Measurements from ENCODE around the gene MDFIC. TPM values are rescaled to one million over a fixed set of nuclear protein-coding genes. Genes with fewer than 3 reads are reported as not detected.
A peak's percentile ranks its signal among the peaks of the same experiment; 100 is the strongest.

The MDFIC gene
- total and polyA plus RNA-seq, 2 experiments from 2014 or later: 3.0 to 5.2 TPM

GRCh38 chr7:114930829-114931655 lies 9.1 kb downstream of the MDFIC start:
- Histone ChIP-seq H3K4me1 (ENCODE audit: insufficient read depth) (peaks cover 37% of the 10 kb centered on the region), H2AFZ (no peak overlapping the region), H4K20me1 (replicated peaks; ENCODE audit: insufficient read depth) (no peaks in the 10 kb centered on the region), H3K36me3 (ENCODE audit: insufficient read depth) (no peaks in the 10 kb centered on the region), H3K4me3 (no peak overlapping the region), H3K27ac (ENCODE audit: low read depth) (no peak overlapping the region), H3K27me3 (ENCODE audit: insufficient read depth) (no peaks in the 10 kb centered on the region), H3F3A (replicated peaks; ENCODE audit: low read depth) (no peaks in the 10 kb centered on the region), H3K9me2 (ENCODE audit: insufficient read depth) (peaks cover 5% of the 10 kb centered on the region; the same call in 1 of the 2 replicates), H3K4me2 (peak overlapping the region; percentile 36), H3K79me2 (replicated peaks; ENCODE audit: insufficient read depth) (no peaks in the 10 kb centered on the region)
- DNase-seq (ENCODE audit: low spot score): no peak
- peak overlapping the region; percentile 26 for H3K27ac Mint-ChIP-seq
- peak; percentile 62 for ATAC-seq
- no peaks in the 10 kb centered on the region for H3K9me3 Mint-ChIP-seq
- peaks cover 16% of the 10 kb centered on the region for H3K4me1 Mint-ChIP-seq
- no peak for TF ChIP-seq ETS1 (IDR thresholded peaks at IDR 0.05)
- no peak for TF ChIP-seq POLR2AphosphoS5 (IDR thresholded peaks at IDR 0.05; ENCODE audit: low read depth)
- no peak for TF ChIP-seq JUNB (IDR thresholded peaks at IDR 0.05; ENCODE audit: unreplicated experiment)
- TF ChIP-seq EZH2phosphoT487 (IDR thresholded peaks at IDR 0.05; ENCODE audit: unreplicated experiment): no peak
- no peak for TF ChIP-seq REST (IDR thresholded peaks at IDR 0.05; ENCODE audit: unreplicated experiment)
- TF ChIP-seq ZNF114 (CRISPR knock-in tag; IDR thresholded peaks at IDR 0.05): no peak
- no peak for TF ChIP-seq NANOG (IDR thresholded peaks at IDR 0.05; ENCODE audit: borderline replicate concordance)
- TF ChIP-seq STAT1 (IDR thresholded peaks at IDR 0.05; ENCODE audit: unreplicated experiment): no peak
- TF ChIP-seq CREB1 (CRISPR knock-in tag; IDR thresholded peaks at IDR 0.05; ENCODE audit: low read depth): no peak
- TF ChIP-seq ZNF331 (CRISPR knock-in tag; IDR thresholded peaks at IDR 0.05; ENCODE audit: low read depth): no peak
- no peak for TF ChIP-seq EZH2 (IDR thresholded peaks at IDR 0.05; ENCODE audit: low read depth, unreplicated experiment)
- no peak for TF ChIP-seq ZNF462 (CRISPR knock-in tag; IDR thresholded peaks at IDR 0.05)
- TF ChIP-seq CTCF (conservative IDR thresholded peaks at IDR 0.05; ENCODE audit: low read depth in 2 of 2): no peak
- no peaks in the 10 kb centered on the region for H3K36me3 Mint-ChIP-seq (ENCODE audit: low read depth)
- H3K27me3 Mint-ChIP-seq (ENCODE audit: insufficient read depth, low read depth, poor library complexity): no peaks in the 10 kb centered on the region
- 0 out of 3 replicates have a peak overlapping the region, but pooled peaks have one; percentile 9 for H3K4me3 Mint-ChIP-seq
